ENCODE results near the gene TULP4. TPM values are rescaled to one million over a fixed set of nuclear protein-coding genes. Genes with fewer than 3 reads are reported as not detected.

The TULP4 gene
- total RNA-seq, 1 experiment from 2014 or later = 64.6 TPM

GRCh38 chr6:158474961-158475343 lies 162.7 kb downstream of the TULP4 start:
- peaks cover 18 to 19% of the 10 kb centered on the region in 2 experiments for H3K4me1 Mint-ChIP-seq
- no peak for TF ChIP-seq CTCF (conservative IDR thresholded peaks at IDR 0.05)
- H3K18ac ChIP-seq (ENCODE audit: insufficient read length, low read depth, low read length) = no peak overlapping the region
- no peak overlapping the region for H3K9ac ChIP-seq (ENCODE audit: extremely low read depth, insufficient read length, low read length)
- no peak overlapping the region for H2BK15ac ChIP-seq (ENCODE audit: low read depth, low read length)
- H3K79me1 ChIP-seq (ENCODE audit: insufficient read depth, low read depth, low read length, poor library complexity, severe bottlenecking) = no peaks in the 10 kb centered on the region
- H3K23ac ChIP-seq (ENCODE audit: insufficient read length, low read depth, low read length) = no peak overlapping the region
- peaks cover 24% of the 10 kb centered on the region for H3K27me3 Mint-ChIP-seq (ENCODE audit: low read depth)
- H3K4me1 ChIP-seq (ENCODE audit: insufficient read depth, low read length) = peaks cover 3% of the 10 kb centered on the region; the same call in 1 of the 2 replicates
- no peak overlapping the region for H3K56ac ChIP-seq (ENCODE audit: insufficient read length, low read depth, low read length)
- no peak overlapping the region for H2AFZ ChIP-seq (ENCODE audit: low read length)
- no peak overlapping the region for H3T11ph ChIP-seq (ENCODE audit: low read length)
- no peak overlapping the region for H4K8ac ChIP-seq (replicated peaks; ENCODE audit: insufficient read length, low read depth, low read length)
- H2AK5ac ChIP-seq (ENCODE audit: insufficient read length, low read length) = no peak overlapping the region
- H3K4me2 ChIP-seq (ENCODE audit: insufficient read depth, insufficient read length, low read length) = no peak overlapping the region
- H3K27me3 ChIP-seq (ENCODE audit: insufficient read depth, low read length) = peaks cover 13% of the 10 kb centered on the region; the same call in 1 of the 2 replicates
- peaks cover 2% of the 10 kb centered on the region for H4K20me1 ChIP-seq (ENCODE audit: control insufficient read depth, insufficient read depth, insufficient read length)
- H3K4me3 Mint-ChIP-seq = no peak overlapping the region
- H2BK12ac ChIP-seq (ENCODE audit: insufficient read length, low read depth, low read length) = no peak overlapping the region
- H3K14ac ChIP-seq (ENCODE audit: insufficient read depth, low read length) = no peak overlapping the region; the same call in 1 of the 2 replicates
- no peak overlapping the region for H3K4ac ChIP-seq (ENCODE audit: low read depth, low read length)
- no CpG with 5 or more reads among the region's 5 CpGs for WGBS (ENCODE audit: extremely low coverage, insufficient read length, low lambda C conversion rate)
- H3K9me3 ChIP-seq (ENCODE audit: control insufficient read depth, low read depth, low read length) = no peaks in the 10 kb centered on the region
- H4K5ac ChIP-seq (ENCODE audit: insufficient read length, low read depth, low read length) = no peak overlapping the region
- H3K9me3 Mint-ChIP-seq = no peaks in the 10 kb centered on the region; a peak in 1 of 5 replicates
- peaks cover 13 to 36% (median 14%) of the 10 kb centered on the region in 3 experiments; a peak in 6 of 7 replicates for H3K36me3 Mint-ChIP-seq (ENCODE audit: insufficient read depth in 1 of 3, low read depth in 3 of 3)
- H2BK20ac ChIP-seq (ENCODE audit: low read depth, low read length, poor library complexity, severe bottlenecking) = no peak overlapping the region
- no peak overlapping the region for H3K27ac Mint-ChIP-seq
- no peak overlapping the region for H3K27ac ChIP-seq (ENCODE audit: insufficient read length, low read depth, low read length)
- no peak overlapping the region for H4K91ac ChIP-seq (ENCODE audit: insufficient read length, low read depth, low read length)
- H3K23me2 ChIP-seq (ENCODE audit: insufficient read length, low read depth, low read length, poor library complexity, severe bottlenecking) = no peaks in the 10 kb centered on the region
- H3K79me2 ChIP-seq (ENCODE audit: insufficient read depth, low read length) = peaks cover 2% of the 10 kb centered on the region; the same call in 1 of the 2 replicates
- H2BK5ac ChIP-seq (ENCODE audit: insufficient read length, low read length) = no peak overlapping the region
- no peak overlapping the region for H2BK120ac ChIP-seq (ENCODE audit: low read depth, low read length, poor library complexity, severe bottlenecking)
- no peak for DNase-seq

Data from H9 (cell line).